Astrocyte (in vitro differentiated cells and primary cell): ENCODE results near the gene SAC3D1. TPM values are rescaled to one million over a fixed set of nuclear protein-coding genes. Genes with fewer than 3 reads are reported as not detected.

Experiments
- DNase-seq: peaks from one replicate; pipeline ENCODE4 v3.0.0-alpha.2; 2010; ENCODE audit warnings: low read depth
- FAIRE-seq: peaks from 2 replicates; lab custom pipeline; 2011; peaks lifted over from hg19 to GRCh38; lab: Jason Lieb, UNC
- H2AFZ ChIP-seq: 2 replicates; pipeline ENCODE4 v1.6.0; 2012; ENCODE audit warnings: low read depth, low read length, inconsistent platforms
- H3K27ac ChIP-seq: 2 replicates; pipeline ENCODE4 v1.5.1; 2011; ENCODE audit warnings: low read depth, low read length, inconsistent platforms
- H3K27me3 ChIP-seq: 2 replicates; pipeline ENCODE4 v1.6.0; 2011; ENCODE audit warnings: low read length, inconsistent platforms; ENCODE audit not compliant: insufficient read depth
- H3K36me3 ChIP-seq: 2 replicates; pipeline ENCODE4 v1.5.1; 2011; ENCODE audit warnings: low read length, inconsistent platforms; ENCODE audit not compliant: insufficient read depth
- H3K4me1 ChIP-seq: 2 replicates; pipeline ENCODE4 v1.5.1; 2011; ENCODE audit warnings: low read length, inconsistent platforms; ENCODE audit not compliant: insufficient read depth
- H3K4me2 ChIP-seq: 2 replicates; pipeline ENCODE4 v1.6.0; 2012; ENCODE audit warnings: low read length, inconsistent platforms
- H3K4me3 ChIP-seq: 2 replicates; pipeline ENCODE4 v1.5.1; 2011; ENCODE audit warnings: low read depth, mild to moderate bottlenecking, low read length, inconsistent platforms; ENCODE audit not compliant: insufficient read depth
- H3K79me2 ChIP-seq: 2 replicates; pipeline ENCODE4 v1.6.0; 2012; ENCODE audit warnings: mild to moderate bottlenecking, low read length, inconsistent platforms; ENCODE audit not compliant: insufficient read depth
- H3K9ac ChIP-seq: 2 replicates; pipeline ENCODE4 v1.6.0; 2012; ENCODE audit warnings: mild to moderate bottlenecking, low read length, inconsistent platforms
- H3K9me3 ChIP-seq: 2 replicates; pipeline ENCODE4 v1.5.1; 2012; ENCODE audit warnings: low read depth, mild to moderate bottlenecking, low read length, inconsistent platforms; ENCODE audit not compliant: insufficient read depth
- H4K20me1 ChIP-seq: 2 replicates; pipeline ENCODE4 v1.6.0; 2012; ENCODE audit warnings: low read length, inconsistent platforms; ENCODE audit not compliant: insufficient read depth
- H3K27ac Mint-ChIP-seq: one replicate; pipeline ENCODE4 v1.8.0; 2021; ENCODE audit warnings: mild to moderate bottlenecking, mixed read lengths; ENCODE audit not compliant: unreplicated experiment
- H3K27me3 Mint-ChIP-seq: one replicate; pipeline ENCODE4 v1.8.0; 2021; ENCODE audit warnings: low read depth, mixed read lengths; ENCODE audit not compliant: unreplicated experiment
- H3K36me3 Mint-ChIP-seq: one replicate; pipeline ENCODE4 v1.8.0; 2021; ENCODE audit warnings: low read depth, mixed read lengths; ENCODE audit not compliant: unreplicated experiment
- H3K4me1 Mint-ChIP-seq: one replicate; pipeline ENCODE4 v1.8.0; 2021; ENCODE audit warnings: low read depth, mixed read lengths; ENCODE audit not compliant: unreplicated experiment
- H3K4me3 Mint-ChIP-seq: one replicate; pipeline ENCODE4 v1.8.0; 2021; ENCODE audit warnings: mild to moderate bottlenecking, moderate library complexity, mixed read lengths; ENCODE audit not compliant: unreplicated experiment
- H3K9me3 Mint-ChIP-seq: one replicate; pipeline ENCODE4 v1.8.0; 2021; ENCODE audit warnings: mild to moderate bottlenecking, mixed read lengths; ENCODE audit not compliant: unreplicated experiment
- CTCF ChIP-seq: IDR thresholded peaks from 2 replicates; pipeline ENCODE4 v1.5.1; 2011; ENCODE audit warnings: low read depth, mild to moderate bottlenecking, inconsistent platforms, low read length, moderate library complexity; ENCODE audit not compliant: insufficient read depth
- EZH2 ChIP-seq: IDR thresholded peaks from 2 replicates; pipeline ENCODE4 v1.6.1; 2012; ENCODE audit warnings: mild to moderate bottlenecking, low read length, inconsistent platforms; ENCODE audit not compliant: insufficient read depth
- total RNA-seq: library from RNA; stranded (reverse); gene quantifications from 2 replicates; pipeline ENCODE4 v1.2.1, GENCODE V29; 2021

The SAC3D1 gene
- total RNA-seq, 1 donor from 2014 or later: 14.6 TPM

DNA sequence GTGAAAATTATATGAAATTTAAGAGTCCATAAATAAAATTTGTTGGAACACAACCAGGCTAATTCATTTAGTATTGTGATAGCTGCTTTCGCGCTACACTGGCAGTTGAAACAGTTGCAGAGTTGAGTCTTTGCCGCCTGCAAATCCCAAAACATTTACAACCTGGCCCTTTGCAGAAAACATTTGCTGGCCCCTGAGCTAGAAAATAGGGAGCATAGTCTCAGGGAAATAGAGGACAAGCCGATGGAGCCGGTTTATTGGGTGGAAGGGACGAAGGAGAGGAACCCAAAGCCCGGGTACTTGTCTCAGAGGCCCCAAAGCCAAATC lies 527 bp upstream of the SAC3D1 start:
- Mint-ChIP-seq H3K36me3 (peaks cover 3% of the 10 kb centered on the region), H3K27me3 (no peaks in the 10 kb centered on the region), H3K9me3 (no peaks in the 10 kb centered on the region), H3K27ac (no peak overlapping the region), H3K4me3 (peak overlapping the region; percentile 90), H3K4me1 (peaks cover 4% of the 10 kb centered on the region)
- TF ChIP-seq EZH2 (no peak), CTCF (no peak)
- H3K79me2 ChIP-seq: peaks cover 12% of the 10 kb centered on the region
- H3K4me3 ChIP-seq: peak overlapping the region; percentile 75
- H3K9me3 ChIP-seq: no peaks in the 10 kb centered on the region
- DNase-seq: no peak
- peak overlapping the region; percentile 78 for H3K27ac ChIP-seq
- no peaks in the 10 kb centered on the region for H3K27me3 ChIP-seq
- H4K20me1 ChIP-seq: peaks cover 16% of the 10 kb centered on the region
- H2AFZ ChIP-seq: peak overlapping the region; percentile 92
- H3K4me2 ChIP-seq: peak overlapping the region; percentile 95
- H3K36me3 ChIP-seq: peaks cover 4% of the 10 kb centered on the region
- FAIRE-seq: no peak
- peaks cover 3% of the 10 kb centered on the region for H3K4me1 ChIP-seq
- peak overlapping the region; percentile 82 for H3K9ac ChIP-seq

- H3K4me1 Mint-ChIP-seq: peaks cover 4% of the 10 kb centered on the region
- peak overlapping the region; percentile 93 for H3K4me3 Mint-ChIP-seq
- no peaks in the 10 kb centered on the region for H3K9me3 ChIP-seq
- no peak for TF ChIP-seq EZH2
- no peak for TF ChIP-seq CTCF
- peaks cover 3% of the 10 kb centered on the region for H3K4me1 ChIP-seq
- H3K79me2 ChIP-seq: peaks cover 12% of the 10 kb centered on the region
- no peak overlapping the region for H3K4me3 ChIP-seq
- H4K20me1 ChIP-seq: peaks cover 16% of the 10 kb centered on the region
- H2AFZ ChIP-seq: no peak overlapping the region
- H3K36me3 ChIP-seq: peaks cover 4% of the 10 kb centered on the region
- no peak for FAIRE-seq
- no peaks in the 10 kb centered on the region for H3K27me3 ChIP-seq
- H3K27ac Mint-ChIP-seq: peak overlapping the region; percentile 41
- DNase-seq: no peak
- H3K27ac ChIP-seq: no peak overlapping the region
- H3K9me3 Mint-ChIP-seq: no peaks in the 10 kb centered on the region
- no peak overlapping the region for H3K9ac ChIP-seq
- H3K27me3 Mint-ChIP-seq: peaks cover 2% of the 10 kb centered on the region
- peaks cover 13% of the 10 kb centered on the region for H3K36me3 Mint-ChIP-seq
- peak overlapping the region; percentile 50 for H3K4me2 ChIP-seq
Measured at GRCh38 chr11:65042891-65043290, 1.9 kb downstream of the SAC3D1 start.

DNA sequence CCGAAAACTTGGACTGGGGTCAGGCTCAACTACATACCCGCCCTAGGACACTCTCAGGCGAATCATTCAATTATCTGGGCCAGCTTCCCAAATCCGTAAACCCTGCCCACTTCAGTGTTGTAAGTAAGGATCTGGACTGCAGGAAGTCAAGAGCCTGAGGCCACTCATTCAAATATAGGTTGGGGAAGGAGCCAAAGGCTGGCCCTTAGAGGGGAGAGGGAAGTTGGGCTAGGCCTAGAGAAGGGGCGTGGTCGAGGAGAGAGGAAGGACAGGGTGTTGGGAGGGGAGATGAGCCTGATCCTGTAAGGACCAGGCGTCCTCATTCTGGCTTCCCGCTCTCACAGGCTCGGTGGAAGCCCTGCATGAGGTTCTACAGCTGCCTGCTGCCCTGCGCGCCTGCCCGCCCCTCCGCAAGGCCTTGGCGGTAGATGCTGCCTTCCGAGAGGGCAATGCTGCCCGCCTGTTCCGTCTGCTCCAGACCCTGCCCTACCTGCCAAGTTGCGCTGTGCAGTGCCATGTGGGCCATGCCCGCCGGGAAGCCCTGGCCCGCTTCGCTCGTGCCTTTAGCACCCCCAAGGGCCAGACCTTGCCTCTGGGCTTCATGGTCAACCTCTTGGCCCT lies 3.0 kb downstream of the SAC3D1 start:
- no peak overlapping the region for H3K4me2 ChIP-seq
- peaks cover 12% of the 10 kb centered on the region for H3K79me2 ChIP-seq
- no peak overlapping the region for H3K9ac ChIP-seq
- no peak for TF ChIP-seq EZH2
- no peak for TF ChIP-seq CTCF
- Mint-ChIP-seq H3K4me1 (peaks cover 4% of the 10 kb centered on the region), H3K36me3 (peaks cover 13% of the 10 kb centered on the region), H3K9me3 (no peaks in the 10 kb centered on the region), H3K27ac (no peak overlapping the region), H3K4me3 (no peak overlapping the region), H3K27me3 (peaks cover 2% of the 10 kb centered on the region)
- no peak overlapping the region for H3K4me3 ChIP-seq
- H3K27me3 ChIP-seq: no peaks in the 10 kb centered on the region
- H3K36me3 ChIP-seq: no peaks in the 10 kb centered on the region
- peaks cover 3% of the 10 kb centered on the region for H3K4me1 ChIP-seq
- H2AFZ ChIP-seq: no peak overlapping the region
- DNase-seq (peak; percentile 8), FAIRE-seq (no peak)
- H3K27ac ChIP-seq: no peak overlapping the region
- peaks cover 16% of the 10 kb centered on the region for H4K20me1 ChIP-seq
- no peaks in the 10 kb centered on the region for H3K9me3 ChIP-seq
